GM18870 (cell line): Measurements from ENCODE around the gene USP20.

Experiments
- ATAC-seq: cut with Tn5 transposase; IDR thresholded peaks from one replicate; pipeline ENCODE4 v1.9.1; 2021; ENCODE audit warnings: moderate library complexity; ENCODE audit not compliant: unreplicated experiment

Gene USP20

DNA sequence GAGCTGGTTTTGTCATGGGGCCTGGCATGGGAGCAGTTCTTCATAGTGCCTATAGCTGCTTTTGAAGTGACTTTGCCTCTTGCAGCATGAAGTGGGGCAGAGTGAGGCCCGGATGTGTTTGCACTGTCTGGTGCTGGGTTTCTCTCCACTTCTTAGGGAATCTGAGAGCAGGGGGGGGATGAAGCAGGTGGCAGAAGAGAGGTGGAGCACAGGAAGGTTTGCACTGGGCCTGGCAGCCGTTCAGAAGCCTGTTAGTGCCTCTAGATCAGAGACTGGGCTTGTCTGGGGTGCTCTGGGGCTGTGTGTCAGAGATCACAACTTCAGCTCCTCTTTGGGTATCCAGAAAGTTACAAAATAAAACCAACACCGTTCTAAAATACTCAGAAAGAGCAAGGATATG lies 18.4 kb downstream of the USP20 start:
- no peak for ATAC-seq

DNA sequence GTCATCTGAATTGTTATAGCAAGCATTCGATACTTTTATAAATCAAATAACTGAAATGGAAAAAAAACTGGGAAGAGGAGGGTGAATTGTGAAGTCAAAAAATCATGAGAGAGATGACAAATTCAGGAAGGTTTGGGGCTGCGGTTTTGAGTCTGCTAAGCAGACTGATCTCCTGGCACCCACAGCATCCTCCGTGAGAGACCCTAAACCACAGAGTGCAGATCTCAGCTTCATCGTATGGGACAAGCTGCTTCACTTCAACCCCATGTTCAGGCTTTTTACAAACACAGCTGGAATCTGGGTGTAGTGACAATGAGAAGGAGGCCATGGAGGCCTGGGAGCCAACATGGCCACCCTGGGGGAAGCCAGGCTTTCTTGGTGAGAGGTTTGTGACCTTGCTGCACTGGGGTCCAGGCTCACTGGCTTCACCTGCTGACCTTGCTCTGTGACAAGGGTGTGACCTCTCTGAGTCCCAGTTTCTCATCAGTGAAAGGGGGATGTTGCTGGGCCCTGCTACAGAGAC lies 19.4 kb downstream of the USP20 start:
- no peak for ATAC-seq

DNA sequence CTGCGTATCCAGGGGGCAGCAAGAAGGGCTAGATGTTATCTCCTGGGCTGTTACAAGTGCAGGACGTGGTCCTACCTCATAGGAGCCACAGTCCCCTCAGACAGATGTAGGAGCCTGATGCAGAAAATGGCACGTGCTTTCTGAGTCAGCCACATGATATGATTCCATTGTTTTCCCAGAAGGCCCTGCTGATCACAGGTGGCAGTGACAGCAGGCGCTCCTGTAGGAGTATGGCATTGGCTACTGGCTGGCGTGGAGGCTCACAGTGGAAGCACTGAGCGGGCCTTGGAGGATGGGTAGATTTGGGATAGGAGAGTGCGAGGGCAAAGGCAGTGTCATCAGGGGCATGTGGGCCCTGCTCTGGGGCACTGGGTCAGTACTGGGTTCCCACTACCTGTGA lies 21.9 kb downstream of the USP20 start:
- ATAC-seq, result no peak

DNA sequence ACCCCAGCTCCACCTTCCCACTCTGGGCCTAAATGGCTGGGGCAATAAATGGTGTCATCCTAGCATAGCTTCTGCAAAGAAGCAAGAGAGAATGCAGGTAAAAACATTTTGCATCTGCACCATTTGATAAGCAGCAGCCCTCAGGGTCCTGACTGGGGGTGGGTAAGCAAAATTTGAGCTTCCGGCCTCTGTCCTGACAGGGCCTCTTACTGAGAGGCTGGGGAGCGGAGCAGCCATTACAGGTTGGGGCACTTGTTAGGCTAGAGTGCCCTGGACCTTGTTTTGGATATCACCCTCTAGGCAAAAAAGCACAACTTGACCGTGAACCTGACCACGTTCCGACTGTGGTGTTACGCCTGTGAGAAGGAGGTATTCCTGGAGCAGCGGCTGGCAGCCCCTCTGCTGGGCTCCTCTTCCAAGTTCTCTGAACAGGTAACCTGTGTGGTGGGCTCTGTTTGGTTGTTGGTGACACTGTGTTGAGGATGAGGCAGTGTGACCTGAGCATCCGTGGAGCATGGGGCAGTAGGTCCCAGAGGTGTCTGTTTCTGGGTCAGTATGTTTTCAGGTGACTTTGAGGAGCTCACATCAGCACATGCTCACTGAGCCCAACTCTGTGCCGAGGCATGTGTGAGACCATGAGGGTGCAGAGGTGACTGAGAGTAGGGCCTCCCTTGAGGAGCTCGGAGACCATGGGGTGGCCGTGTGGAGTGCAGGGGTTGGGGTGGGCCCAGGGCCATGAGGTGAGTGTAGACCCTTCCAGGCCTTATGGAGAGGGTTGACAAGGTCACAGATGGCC lies 23.1 kb downstream of the USP20 start:
- no peak for ATAC-seq

DNA sequence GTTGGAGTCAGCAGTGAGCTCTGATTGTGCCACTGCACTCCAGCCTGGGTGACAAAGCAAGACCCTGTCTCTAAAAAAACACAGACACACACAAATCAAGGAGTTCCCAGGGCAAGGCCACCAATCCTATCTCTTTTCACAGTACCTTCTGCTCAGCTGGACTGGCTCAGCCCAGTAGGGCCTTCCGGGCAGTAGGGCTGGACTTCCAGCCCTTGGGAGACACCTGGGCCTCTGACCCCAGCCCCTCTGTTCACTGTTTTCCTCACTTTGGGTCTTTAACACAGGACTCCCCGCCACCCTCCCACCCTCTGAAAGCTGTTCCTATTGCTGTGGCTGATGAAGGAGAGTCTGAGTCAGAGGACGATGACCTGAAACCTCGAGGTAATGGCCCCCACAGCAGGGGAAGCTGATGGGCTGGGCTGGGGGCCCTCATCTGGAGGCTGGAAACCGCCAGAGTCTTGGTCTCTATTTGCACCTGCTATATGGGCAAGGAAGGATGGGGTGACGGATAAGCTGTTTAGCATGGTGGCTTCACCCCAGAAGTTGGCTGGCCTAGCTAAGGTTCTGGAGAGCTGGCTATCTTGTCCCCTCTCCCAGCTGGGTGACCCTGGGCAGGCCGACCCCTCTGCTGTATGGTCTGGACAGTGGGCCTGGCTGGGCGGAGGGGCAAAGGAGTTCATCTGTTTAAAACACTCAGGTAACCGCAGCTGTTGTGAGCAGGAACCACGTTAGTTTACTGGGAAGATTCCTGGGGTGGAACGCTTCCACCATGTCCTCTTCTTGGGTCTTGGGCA lies 25.6 kb downstream of the USP20 start:
- ATAC-seq, result no peak

DNA sequence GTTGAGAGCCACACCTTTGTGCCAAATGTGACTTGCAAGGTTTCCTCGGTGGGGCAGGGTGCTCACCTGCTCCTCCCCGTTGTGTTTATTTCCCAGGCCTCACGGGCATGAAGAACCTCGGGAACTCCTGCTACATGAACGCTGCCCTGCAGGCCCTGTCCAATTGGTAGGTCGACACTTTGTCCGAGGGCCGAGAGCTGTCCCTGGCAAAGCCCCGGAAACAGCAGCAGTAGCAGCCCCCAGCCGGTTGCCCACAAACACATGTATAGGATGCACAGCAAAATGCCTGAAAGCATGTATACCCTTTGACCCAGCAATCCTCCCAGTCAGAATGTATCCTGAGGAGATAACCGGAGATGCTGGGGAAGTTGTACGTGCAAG lies 26.2 kb downstream of the USP20 start:
- no peak for ATAC-seq

DNA sequence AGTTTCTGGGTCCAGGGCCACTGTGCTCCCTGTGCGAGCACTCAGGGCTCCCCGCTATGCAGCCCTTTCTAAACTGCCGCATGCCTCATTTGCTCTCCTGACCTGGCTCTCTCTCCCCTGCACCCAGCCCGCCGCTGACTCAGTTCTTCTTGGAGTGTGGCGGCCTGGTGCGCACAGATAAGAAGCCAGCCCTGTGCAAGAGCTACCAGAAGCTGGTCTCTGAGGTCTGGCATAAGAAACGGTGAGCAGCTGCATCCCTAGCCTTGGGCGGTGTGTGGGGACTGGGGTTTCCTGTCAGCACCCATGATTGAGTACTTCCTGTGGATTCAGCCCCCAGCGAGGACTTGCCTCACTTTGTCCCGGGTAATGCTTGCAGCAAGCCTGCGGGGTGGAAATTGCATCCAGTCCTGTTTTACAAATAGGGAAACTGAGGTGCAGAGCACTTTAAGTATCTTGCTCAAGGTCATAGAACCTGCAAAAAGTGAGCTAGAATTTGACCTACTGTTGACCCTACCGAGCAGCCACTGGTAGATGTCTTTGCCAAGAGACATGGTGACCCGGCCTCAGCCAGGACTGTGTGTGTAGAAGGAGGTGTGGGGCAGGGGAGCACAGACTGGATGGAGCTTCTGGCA lies 27.9 kb downstream of the USP20 start:
- no peak for ATAC-seq

DNA sequence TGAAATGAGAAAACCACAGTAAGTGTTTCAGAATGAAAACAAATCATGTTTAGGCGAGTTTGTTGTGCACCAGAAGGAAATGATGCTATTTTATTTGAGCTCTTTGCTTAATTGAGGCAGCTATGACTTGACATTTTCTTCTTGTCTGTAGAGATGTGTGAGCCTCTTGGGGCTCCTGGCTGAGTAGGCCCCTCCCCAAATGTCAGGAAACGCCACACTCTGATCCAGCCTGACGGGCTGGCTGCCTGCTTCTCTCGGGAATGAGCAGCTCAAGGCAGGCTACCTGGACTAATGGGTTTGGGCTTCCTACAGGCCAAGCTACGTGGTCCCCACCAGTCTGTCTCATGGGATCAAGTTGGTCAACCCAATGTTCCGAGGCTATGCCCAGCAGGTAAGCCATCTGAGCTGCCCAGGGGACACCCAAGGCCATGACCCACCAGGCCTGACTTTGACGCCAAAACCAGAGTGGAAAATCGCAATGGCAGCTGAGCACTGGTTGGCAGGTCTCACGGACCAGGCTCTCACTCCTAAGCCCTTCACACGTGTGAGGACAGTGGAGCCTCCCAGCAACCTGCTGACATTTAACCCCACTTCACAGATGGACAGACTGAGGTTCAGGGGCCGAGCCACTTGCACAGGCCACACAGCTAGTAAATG lies 29.9 kb downstream of the USP20 start:
- ATAC-seq, result no peak

DNA sequence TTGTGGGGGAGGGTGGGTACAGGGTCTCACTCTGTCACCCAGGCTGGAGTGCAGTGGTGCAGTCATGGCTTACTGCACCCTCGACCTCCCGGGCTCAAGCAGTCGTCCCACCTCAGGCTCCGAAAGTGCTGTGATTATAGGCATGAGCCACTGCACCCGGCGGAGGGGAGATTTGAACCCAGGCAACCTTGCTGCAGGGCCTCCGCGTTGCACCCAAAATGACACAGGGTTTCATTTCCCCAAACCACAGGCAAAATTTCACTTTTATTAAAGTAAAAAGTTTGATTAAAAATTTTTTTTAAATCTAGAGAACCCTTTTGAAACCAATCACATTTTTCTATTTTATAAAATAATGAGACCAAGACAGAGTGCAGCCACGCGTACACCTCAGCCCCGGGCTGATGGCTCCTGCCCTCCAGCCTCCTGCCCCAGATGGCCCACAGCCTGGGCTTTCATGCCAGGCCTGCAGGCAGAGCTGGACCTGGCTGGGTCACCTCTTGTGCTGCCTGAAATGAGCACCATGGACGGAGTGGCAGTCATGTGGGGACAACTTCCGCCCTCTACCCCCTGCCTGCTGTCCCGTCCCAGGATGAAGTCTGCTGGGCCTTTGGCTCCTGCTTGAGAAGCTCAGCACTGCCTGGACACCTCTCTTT lies 30.5 kb downstream of the USP20 start:
- ATAC-seq, result no peak

DNA sequence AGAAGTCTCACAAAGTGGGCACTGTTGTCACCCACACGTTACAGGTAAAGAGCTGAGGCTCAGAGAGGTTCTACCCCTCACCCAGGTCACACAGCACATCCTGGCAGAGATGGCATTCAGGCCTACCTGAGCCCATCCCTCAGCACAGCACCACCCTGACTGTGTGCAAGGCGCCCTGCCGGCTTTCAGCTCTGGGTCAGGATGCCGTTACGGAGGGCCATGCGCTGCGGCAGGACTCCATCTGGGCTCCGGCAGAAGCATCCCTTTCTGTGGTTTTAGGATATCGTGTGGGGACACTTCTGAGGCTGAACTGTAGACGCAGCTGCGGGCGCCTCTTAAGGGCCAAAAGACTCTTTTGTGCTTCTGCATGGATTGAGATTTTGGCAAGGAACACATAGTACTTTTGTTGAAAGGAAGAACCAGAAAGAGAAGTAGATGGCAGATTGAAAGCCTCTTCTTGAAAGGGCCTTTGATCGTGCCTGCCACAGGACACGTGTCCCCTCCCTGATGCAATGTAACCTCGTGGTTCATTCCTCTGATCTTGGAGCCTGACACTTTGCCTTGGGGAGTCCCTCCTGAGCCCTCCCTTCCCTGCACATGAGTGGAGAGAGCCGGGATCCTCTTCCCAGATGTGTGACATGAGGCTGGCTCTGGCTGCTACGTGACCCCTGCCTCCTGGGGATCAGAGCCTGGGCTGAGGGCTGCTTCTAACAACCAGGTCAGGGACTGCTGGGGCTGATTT lies 31.3 kb downstream of the USP20 start:
- ATAC-seq, result no peak

DNA sequence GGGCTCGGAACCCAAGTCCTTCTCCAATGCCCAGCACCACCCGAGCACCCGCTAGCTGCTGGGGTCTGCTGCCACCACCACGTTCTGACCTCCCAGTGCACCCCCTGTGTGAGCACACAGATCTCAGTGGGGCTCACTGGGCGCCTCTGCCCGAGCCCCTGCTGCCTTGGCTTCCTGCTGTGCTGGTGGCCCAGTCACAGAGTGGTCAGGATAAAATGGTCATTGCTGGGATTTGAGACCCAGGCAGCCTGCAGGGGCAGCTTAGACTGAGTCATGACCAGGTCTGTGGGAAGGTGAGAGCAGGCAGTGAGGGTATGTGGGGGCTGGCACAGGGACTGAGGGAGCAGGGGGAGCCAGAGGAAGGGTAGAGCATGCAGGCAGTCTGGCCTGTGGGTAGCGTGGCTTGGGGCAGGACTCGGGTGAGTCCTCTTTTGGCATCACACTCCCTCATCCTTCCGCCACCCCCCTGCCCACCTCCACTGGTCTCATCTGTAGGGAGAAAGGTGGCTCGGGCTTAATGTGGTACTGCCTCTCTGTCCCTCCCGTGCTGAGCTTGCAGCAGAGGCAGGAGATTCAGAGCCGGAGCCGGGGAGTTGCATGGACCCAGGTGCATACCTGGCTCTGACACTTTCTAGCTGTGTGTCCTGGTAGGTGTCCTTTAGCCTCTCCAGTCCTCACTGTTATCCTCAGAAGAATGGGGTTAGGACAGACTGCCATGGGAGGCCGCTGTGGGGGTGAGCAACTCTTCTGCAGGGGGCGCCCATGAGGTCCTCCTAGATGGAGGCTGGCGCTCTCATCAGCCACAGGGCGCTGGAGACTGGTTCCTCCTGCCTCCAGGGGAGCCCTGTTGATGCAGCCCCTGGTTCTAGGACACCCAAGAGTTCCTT lies 32.1 kb downstream of the USP20 start:
- no peak for ATAC-seq

DNA sequence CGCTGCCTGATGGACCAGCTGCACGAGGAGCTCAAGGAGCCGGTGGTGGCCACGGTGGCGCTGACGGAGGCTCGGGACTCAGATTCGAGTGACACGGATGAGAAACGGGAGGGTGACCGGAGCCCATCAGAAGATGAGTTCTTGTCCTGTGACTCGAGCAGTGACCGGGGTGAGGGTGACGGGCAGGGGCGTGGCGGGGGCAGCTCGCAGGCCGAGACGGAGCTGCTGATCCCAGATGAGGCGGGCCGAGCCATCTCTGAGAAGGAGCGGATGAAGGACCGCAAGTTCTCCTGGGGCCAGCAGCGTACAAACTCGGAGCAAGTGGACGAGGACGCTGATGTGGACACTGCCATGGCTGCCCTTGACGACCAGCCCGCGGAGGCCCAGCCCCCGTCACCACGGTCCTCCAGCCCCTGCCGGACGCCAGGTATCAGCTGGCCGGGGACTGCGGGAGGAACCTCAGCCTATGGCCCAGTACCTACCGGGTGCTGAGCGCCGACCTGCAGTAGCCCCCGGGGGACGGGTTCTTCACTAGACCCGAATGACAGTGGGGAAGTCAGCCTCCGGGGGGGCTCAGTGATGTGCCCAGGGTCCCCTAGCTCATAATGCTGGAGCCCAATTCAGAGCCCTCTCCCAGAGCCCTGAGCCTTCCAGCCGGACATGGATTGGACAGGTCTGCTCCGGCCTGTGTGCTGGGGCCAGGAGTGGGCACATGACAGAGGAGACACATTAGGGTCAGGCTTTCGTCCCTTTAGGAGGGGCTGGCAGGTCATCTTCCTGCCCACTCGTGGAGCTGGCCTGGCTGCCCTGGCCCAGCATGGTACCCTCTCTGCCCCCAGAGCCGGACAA lies 33.0 kb downstream of the USP20 start:
- ATAC-seq, result no peak

DNA sequence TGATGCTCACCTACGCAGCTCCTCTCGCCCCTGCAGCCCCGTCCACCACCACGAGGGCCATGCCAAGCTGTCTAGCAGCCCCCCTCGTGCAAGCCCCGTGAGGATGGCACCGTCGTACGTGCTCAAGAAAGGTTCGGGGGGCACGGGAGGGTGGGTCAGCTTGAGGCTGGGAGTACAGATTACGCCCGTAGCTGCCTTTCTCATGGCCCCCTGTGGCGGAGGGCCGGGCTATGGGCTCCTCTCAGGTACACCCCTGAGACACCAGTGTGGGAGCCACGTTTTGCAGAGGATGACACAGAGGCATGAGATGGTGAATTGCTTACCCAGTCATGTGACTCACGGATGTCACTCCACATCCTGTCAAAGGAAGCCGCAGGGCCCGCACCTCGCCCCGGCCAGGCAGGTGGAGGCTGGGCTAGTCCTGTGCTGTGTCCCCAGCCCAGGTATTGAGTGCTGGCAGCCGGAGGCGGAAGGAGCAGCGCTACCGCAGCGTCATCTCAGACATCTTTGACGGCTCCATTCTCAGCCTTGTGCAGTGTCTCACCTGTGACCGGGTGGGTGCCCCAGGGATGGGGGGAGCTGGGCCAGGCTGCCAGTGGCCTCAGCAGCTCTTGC lies 33.7 kb downstream of the USP20 start:
- no peak for ATAC-seq

DNA sequence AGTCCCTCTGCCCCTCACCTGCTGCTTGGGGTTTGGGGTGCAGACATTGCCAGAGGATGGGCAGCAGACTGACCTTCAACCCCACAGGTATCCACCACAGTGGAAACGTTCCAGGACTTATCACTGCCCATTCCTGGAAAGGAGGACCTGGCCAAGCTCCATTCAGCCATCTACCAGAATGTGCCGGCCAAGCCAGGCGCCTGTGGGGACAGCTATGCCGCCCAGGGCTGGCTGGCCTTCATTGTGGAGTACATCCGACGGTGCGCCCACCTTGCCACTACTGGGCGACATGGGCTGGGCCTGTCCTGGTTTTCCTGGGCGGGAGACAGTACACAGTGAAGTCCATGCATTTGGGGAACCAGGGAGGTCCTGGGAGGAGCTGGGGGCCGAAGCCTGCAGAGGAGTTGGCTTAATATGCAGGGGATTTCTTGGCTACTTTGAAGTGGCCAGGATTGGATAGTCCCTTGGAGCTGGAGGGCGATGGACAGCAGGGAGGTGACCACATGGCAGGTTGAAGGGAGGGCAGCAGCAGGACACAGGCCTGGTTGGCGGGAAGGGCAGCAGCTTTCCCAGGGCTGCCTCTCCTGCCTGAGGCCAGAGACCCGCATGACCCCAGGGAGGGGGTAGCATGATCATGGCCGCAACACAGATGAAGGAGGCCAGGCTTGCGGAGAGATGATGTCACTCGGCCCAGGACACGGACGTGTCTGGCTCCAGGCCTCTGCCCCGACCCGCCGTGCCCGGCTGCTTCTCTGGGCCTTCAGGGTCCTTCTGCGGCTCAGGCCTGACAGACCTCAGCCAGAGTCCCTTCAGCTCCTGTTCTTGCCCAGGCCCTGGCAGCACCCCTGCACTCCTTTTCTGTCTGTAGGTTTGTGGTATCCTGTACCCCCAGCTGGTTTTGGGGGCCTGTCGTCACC lies 34.6 kb downstream of the USP20 start:
- no peak for ATAC-seq

DNA sequence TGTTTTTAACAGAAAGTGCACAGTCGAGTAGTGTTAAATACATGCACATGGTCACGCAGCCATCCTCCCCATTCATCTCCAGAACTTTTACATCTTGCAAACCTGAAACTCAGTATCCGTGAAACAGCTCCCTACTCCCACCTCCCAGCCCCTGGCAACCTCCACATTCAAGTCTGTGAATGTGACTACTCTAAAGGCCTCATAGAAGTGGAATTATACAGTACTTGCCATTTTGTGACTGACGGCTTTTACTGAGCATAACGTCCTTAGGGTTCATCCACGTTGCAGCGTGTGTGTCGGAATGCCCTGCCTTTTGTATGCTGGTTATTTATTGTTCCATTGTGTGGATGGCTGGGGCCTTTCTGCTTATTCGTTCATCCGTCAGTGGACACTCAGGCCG lies 35.8 kb downstream of the USP20 start:
- no peak for ATAC-seq

DNA sequence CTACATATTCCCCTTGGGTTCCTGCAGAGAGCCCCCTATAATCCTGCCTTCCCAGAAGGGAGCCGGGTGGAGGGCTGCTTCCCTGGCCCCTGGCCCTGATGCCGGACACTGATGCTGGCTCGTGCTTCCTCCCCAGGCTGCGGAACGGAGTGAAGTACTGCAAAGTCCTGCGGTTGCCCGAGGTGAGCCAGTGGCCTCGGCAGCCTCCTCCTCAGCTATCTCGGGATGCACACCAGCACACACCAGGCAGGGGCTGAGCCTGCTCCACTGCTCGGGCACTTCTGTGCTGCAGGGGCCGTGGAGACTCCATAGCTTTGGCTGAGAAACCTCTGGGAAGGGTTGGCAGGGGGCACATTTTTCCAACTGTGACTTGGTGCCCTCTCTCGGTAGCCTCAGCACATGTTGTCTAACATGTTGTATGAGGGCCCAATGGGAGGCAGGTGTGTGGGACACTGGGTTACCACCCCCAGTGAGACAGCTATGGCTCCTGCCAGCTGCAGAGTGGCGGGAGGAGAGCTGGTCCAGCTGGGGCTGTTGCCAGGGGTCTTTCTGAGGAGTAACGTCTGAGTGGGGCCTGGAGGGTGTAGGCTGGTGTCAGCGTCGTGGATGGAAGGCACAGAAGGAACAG lies 38.4 kb downstream of the USP20 start:
- no peak for ATAC-seq
